OCI-LY3 (cell line): Measurements from ENCODE around the gene TFR2.

ENCODE experiments used
- EZH2phosphoT487 ChIP-seq: fragments of 200-600 bp; shearing (Covaris generic); IDR thresholded peaks from 2 replicates; pipeline ENCODE4 v1.6.1; 2018; ENCODE audit warnings: antibody characterized with exemption, mixed run types, low read depth
- TF ChIP-seq, protein P1 (sequence below): fragments of 200-600, 300-600 bp; sonication (generic); IDR thresholded peaks from 2 replicates; pipeline ENCODE4 v1.5.1; 2014; ENCODE audit warnings: antibody characterized with exemption, low read length, low read depth

DNA sequence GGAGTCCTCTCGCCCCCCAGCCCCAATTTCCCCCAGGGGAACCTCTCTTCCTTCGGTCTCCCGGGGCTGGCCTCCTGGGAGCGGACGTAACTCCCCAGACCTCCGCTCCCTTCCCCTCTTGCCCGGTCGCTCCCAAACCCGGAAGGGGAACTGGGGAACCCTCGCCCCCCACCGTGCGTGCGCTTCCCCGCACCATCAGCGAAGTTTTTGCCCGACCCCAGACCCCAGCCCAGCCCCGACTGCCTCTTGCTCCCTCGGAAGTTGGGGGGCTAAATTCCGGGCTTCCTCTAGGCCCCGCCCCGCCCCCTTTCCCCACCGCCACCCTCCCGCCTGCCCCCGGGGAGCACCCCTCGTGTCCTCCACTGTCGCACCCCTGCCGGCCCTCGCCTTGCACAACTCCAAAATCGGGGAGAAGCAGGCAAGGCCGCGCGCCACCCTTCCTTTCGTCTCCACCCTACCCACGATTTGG, 32.6 kb upstream of the TFR2 start:
- TF ChIP-seq, protein P1, sequence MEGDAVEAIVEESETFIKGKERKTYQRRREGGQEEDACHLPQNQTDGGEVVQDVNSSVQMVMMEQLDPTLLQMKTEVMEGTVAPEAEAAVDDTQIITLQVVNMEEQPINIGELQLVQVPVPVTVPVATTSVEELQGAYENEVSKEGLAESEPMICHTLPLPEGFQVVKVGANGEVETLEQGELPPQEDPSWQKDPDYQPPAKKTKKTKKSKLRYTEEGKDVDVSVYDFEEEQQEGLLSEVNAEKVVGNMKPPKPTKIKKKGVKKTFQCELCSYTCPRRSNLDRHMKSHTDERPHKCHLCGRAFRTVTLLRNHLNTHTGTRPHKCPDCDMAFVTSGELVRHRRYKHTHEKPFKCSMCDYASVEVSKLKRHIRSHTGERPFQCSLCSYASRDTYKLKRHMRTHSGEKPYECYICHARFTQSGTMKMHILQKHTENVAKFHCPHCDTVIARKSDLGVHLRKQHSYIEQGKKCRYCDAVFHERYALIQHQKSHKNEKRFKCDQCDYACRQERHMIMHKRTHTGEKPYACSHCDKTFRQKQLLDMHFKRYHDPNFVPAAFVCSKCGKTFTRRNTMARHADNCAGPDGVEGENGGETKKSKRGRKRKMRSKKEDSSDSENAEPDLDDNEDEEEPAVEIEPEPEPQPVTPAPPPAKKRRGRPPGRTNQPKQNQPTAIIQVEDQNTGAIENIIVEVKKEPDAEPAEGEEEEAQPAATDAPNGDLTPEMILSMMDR, result no peak
- TF ChIP-seq EZH2phosphoT487, result no peak
